AG10803 (cell line): ENCODE data around the gene SHANK1.

Source experiments
- DNase-seq: peaks from one replicate; pipeline ENCODE4 v3.0.0; 2010; ENCODE audit warnings: low read depth
- H3K4me3 ChIP-seq: 2 replicates; pipeline ENCODE4 v1.5.1; 2011; ENCODE audit warnings: mild to moderate bottlenecking, low read length, control low read depth
- TF ChIP-seq, protein P1 (sequence below): conservative IDR thresholded peaks from 2 replicates; pipeline ENCODE4 v1.5.1; 2011; ENCODE audit warnings: mild to moderate bottlenecking, low read length, control low read depth, inconsistent platforms

SHANK1 gene

DNA sequence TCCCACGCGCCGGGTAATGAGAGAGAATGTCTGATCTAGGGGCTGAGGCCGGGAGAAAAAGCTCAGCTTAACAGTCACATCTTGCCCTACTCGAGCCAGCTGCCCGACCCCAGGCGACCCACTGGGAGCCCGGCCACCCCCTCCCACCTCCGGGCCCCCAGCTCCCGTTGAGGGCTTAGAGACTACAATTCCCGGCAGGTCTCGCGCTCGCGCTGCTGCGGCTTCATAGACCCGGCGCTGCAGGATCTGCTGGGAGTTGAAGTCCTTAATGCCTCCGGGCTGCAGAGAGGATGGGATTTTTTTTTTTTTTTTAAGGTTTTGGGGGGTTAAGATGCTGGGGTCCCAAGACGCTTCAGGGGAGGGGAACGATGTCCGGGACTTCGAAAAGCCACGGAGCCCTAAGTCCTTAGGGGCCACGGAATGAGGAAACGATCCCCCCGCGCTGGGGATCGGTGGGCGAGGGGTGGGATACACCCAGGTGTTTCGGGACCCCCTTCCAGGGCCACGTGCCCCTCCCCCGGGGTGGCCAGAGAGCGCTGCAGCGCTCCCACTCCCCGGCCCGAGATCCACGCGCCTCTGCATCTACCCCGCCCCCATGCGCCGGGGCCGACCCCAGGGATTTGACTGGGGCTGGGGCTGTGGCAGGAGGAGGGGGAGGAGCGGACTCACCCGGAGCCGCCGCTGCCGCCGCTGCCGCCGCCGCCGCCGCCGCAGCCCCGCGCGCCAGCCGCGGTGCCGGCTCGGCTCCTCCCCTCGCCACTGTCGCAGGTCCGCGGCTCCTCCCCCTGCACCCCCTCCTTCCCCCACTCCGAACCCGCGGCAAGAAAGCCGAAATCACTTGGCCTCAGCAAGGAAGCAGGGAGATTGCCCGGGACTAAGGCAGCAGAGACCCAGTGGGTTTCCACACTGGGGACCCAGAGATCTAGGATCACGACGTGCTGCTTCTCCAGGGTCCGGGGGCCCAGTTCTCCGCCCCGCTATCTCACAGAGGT is 80.2 kb downstream of the SHANK1 start, which contains the start of gene SYT3:
Gene SYT3, minus strand, starts transcription at position 761 of the 992 bp plus-strand sequence. CDS start 2,470 bp downstream, outside the sequence.
- peak; percentile 29 for DNase-seq
- H3K4me3 ChIP-seq = peak within 1 kb of the TSS; percentile 33
- TF ChIP-seq, protein P1, sequence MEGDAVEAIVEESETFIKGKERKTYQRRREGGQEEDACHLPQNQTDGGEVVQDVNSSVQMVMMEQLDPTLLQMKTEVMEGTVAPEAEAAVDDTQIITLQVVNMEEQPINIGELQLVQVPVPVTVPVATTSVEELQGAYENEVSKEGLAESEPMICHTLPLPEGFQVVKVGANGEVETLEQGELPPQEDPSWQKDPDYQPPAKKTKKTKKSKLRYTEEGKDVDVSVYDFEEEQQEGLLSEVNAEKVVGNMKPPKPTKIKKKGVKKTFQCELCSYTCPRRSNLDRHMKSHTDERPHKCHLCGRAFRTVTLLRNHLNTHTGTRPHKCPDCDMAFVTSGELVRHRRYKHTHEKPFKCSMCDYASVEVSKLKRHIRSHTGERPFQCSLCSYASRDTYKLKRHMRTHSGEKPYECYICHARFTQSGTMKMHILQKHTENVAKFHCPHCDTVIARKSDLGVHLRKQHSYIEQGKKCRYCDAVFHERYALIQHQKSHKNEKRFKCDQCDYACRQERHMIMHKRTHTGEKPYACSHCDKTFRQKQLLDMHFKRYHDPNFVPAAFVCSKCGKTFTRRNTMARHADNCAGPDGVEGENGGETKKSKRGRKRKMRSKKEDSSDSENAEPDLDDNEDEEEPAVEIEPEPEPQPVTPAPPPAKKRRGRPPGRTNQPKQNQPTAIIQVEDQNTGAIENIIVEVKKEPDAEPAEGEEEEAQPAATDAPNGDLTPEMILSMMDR = no peak

DNA sequence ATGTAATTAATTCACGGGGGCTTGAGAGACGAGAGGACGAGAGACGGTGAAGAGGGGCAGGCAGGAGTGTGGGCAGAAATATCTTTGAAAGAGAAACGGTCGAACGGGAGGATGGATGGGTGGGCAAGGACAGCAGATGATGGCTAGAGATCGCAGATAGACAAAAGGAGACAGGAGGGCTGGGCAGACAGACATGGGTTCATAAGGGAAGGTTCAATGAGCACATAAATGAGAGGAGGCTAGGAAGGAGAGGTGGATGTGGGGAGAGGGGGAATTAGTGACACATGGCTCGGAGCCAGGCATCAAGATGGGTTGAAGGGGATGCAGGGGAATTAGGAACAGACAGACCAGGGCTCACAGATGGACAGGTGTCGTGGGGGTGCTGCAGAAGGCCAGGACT is 81.0 kb downstream of the SHANK1 start:
- TF ChIP-seq, protein P1 = no peak
- H3K4me3 ChIP-seq = no peak overlapping the region
- no peak for DNase-seq

GRCh38 chr19:50636317-50637085 is 83.1 kb downstream of the SHANK1 start:
- DNase-seq = no peak
- H3K4me3 ChIP-seq = no peak overlapping the region
- TF ChIP-seq, protein P1 = no peak

DNA sequence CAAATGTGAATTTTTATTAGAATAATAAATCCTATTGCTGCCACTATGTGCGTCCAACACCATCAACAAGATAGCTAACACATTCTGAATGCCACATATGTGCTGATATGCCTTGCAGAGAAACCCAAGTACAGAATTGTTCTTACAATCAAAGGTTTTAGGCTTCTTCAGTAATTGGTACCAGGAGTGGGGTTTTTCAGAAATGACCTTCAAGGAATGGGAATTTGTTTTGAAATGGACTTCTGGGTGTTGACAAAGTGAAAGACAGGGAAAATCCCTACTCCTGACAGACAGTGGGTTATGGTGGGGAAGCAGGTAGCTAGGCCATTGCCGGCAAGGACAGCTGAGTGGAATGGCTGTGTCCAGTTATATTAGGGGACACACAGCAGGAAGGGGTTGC is 85.6 kb downstream of the SHANK1 start:
- TF ChIP-seq, protein P1 = no peak
- DNase-seq = no peak
- no peak overlapping the region for H3K4me3 ChIP-seq

GRCh38 chr19:50633359-50633758 is 86.2 kb downstream of the SHANK1 start:
- H3K4me3 ChIP-seq = no peak overlapping the region
- TF ChIP-seq, protein P1 = no peak
- DNase-seq = no peak

DNA sequence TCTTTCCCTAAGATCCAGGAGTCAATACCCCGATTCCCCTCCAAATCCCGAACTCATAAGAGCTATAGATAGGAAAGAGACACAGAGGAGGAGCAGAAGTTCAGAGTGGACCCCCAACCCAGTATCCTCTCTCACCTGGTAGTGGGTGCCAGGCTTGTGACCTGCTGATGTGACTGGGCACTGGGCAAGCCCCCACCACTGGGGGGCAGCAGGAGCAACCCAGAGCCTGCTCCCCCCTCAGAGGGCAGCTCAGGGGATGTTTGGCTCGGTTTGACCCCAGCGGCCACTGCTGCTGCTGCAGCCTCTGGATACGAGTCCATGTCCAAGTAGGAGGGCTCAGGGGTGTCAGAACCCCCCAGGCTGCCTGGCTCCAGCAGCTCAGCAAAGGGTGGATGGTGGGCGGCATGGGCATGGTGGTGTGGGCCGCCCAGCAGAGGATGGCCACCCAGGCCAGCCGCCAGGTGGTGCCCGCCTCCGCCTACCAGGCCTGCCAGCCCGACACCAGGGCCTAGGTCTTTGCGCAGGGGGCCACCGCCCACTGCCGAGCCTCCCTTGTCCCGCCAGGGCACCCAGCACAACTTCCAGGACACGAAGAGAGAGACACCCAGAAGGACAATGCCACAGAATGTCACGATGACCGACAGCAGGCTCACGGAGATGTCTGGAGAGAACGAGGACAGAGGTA is 87.3 kb downstream of the SHANK1 start:
- no peak overlapping the region for H3K4me3 ChIP-seq
- TF ChIP-seq, protein P1 = no peak
- DNase-seq = no peak
